BLaER1 treated with 17β-estradiol and CSF1 and Interleukin-3, amounts not matched to agents 10 nM and 100 nM (cell line): Measurements from ENCODE around the gene ACOT8.

Experiments
- H3K27ac ChIP-seq, 11 experiments: shearing (Covaris generic); formaldehyde crosslinking; 2 replicates each; pipeline ENCODE4 v1.8.1; 2022
- H3K27me3 ChIP-seq, 11 experiments: shearing (Covaris generic); formaldehyde crosslinking; 2 replicates each; pipeline ENCODE4 v1.8.1; 2022
- H3K36me3 ChIP-seq, 11 experiments: shearing (Covaris generic); formaldehyde crosslinking; 2 replicates each; pipeline ENCODE4 v1.8.1; 2022
- H3K4me1 ChIP-seq, 10 experiments: shearing (Covaris generic); formaldehyde crosslinking; 2 replicates each; pipeline ENCODE4 v1.8.1; 2022
- H3K4me2 ChIP-seq, 11 experiments: shearing (Covaris generic); formaldehyde crosslinking; 2 replicates each; pipeline ENCODE4 v1.8.1; 2022
- H3K4me3 ChIP-seq, 10 experiments: shearing (Covaris generic); formaldehyde crosslinking; 2 replicates each; pipeline ENCODE4 v1.8.1; 2022
- H3K9ac ChIP-seq, 11 experiments: shearing (Covaris generic); formaldehyde crosslinking; 2 replicates each; pipeline ENCODE4 v1.8.1; 2022
- H3K9me3 ChIP-seq, 11 experiments: shearing (Covaris generic); formaldehyde crosslinking; replicated peaks in 1 of 11; 2 replicates each; pipeline ENCODE4 v1.8.1; 2022
- H4K20me1 ChIP-seq, 11 experiments: shearing (Covaris generic); formaldehyde crosslinking; 2 replicates each; pipeline ENCODE4 v1.8.1; 2022
- Cebpa-rat ChIP-seq, 11 experiments: shearing (Covaris generic); IDR thresholded peaks; 2 replicates each; pipeline ENCODE4 v1.8.1; 2022

The ACOT8 gene

DNA sequence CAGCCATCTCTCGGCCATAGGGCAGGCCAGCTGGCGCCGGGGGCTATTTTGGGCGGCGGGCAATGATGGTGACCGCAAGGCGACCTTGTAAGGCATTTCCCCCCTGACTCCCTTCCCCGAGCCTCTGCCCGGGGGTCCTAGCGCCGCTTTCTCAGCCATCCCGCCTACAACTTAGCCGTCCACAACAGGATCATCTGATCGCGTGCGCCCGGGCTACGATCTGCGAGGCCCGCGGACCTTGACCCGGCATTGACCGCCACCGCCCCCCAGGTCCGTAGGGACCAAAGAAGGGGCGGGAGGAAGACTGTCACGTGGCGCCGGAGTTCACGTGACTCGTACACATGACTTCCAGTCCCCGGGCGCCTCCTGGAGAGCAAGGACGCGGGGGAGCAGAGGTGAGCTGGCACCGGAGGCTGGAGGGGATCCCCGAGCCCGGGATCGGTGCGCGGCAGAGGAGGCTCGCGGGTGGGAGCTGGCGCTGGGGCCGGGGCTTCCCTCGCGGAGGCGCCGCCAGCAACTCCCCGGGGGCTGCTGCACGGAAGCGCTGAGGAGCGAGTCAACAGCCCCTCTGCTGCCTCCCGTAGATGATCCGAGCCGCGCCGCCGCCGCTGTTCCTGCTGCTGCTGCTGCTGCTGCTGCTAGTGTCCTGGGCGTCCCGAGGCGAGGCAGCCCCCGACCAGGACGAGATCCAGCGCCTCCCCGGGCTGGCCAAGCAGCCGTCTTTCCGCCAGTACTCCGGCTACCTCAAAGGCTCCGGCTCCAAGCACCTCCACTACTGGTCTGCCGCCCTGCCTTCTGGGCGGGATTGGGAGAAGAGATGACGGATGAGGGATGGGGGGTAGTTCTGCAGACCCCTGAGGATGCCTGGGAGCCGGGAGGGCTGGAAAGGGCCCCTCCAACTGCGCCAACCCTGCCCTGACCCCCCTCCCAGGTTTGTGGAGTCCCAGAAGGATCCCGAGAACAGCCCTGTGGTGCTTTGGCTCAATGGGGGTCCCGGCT lies 34.1 kb upstream of the ACOT8 start, which contains the start of the genes CTSA and NEURL2:
TSS of gene CTSA (plus strand) at position 351 of the 999 bp plus-strand sequence. CDS start at position 585, 234 bp downstream.
TSS of gene NEURL2 (minus strand) at position 224 of the 999 bp plus-strand sequence. CDS start at position 7, 217 bp downstream.
- Histone ChIP-seq H3K27me3 (no peaks in the 10 kb centered on the region), H3K4me1 (peaks cover 34 to 66% (median 48%) of the 10 kb centered on the region in 10 experiments), H4K20me1 (peaks cover 0 to 67% (median 31%) of the 10 kb centered on the region in 11 experiments; a peak in 13 of 22 replicates), H3K9ac (peak within 1 kb of the TSS; percentile 84 to 93 (median 88)), H3K36me3 (peaks cover 38 to 67% (median 50%) of the 10 kb centered on the region in 11 experiments), H3K4me2 (peak within 1 kb of the TSS; percentile 92 to 100 (median 98)), H3K4me3 (peak within 1 kb of the TSS; percentile 77 to 94 (median 86)), H3K27ac (peak within 1 kb of the TSS; percentile 72 to 94 (median 80)), H3K9me3 (no peaks in the 10 kb centered on the region)
- TF ChIP-seq Cebpa-rat (IDR thresholded peaks at IDR 0.05): no peak

DNA sequence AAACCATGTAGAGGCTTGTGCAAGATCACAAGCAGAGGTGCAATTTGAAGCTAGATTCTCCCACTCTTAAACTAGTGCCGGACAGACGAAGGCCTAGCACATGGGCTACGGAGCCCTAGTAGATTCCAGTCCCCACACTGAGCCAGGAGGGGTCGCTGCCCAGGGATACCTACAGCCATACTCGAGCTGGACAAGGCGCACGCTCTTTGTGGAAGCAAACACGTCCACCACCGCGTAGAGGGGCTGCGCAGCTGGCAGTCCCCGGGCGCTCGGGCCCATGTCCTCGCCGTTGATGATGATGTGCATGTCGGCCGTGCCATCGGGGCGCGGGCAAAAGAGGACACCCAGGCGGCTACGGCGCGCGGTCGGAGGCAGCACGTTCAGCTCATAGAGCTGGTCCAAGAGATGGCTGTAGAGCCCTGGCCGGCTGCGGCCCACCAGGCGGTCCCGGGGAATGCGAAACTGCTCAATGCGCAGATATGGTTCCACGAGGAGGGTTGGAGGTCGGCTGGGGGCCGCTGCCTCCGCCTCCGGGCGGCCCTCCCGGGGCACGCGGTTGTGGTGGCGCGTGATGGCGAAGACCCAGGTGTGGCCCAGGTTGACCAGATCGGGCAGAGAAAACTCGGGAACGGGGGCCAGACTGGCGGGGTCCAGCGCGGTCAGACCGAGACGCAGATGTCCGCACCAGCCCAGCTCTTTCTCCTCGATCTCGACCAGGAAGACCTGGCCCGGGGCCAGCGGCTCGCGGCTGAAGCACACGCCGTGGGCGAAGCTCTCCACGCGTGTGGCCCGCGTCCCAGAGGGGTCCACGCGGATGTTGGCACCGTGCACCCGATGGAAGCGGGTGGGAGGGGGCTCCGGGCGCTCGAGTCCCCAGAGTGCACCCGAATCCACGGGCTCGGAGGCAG lies 33.1 kb upstream of the ACOT8 start:
- TF ChIP-seq Cebpa-rat (IDR thresholded peaks at IDR 0.05): no peak
- Histone ChIP-seq H3K4me3 (peak overlapping the region; percentile 77 to 94 (median 86)), H3K9ac (peak overlapping the region; percentile 84 to 93 (median 88))

DNA sequence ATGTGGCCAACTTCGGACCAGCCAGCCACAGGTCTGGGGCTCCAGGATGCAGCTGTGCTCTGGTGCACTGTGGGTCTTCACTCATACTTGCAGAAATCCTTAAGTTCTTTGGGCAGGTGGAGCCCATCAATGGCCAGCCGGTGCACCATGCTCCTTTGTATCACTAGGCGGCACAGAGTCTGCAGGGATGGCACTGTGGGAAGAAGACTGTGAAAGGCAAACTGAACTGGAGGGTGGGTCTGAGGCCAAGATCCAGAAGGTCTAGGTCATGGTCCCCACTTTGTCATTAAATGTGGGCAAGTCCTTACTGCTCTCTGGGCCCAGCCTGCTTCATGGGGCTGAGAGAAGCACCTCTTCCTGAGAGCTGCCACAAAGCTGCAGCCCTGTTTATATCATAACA lies 31.5 kb upstream of the ACOT8 start:
- H3K27me3 ChIP-seq: no peaks in the 10 kb centered on the region
- H3K4me2 ChIP-seq: peak overlapping the region; percentile 23 to 100 (median 97); a peak in 16 of 22 replicates
- peak overlapping the region in 2 of 11 experiments; percentile 9 to 22; a peak in 2 of 22 replicates for H3K9ac ChIP-seq
- H3K4me1 ChIP-seq: peaks cover 43 to 81% (median 69%) of the 10 kb centered on the region in 10 experiments
- no peak overlapping the region for H3K27ac ChIP-seq
- H4K20me1 ChIP-seq: peaks cover 0 to 54% (median 20%) of the 10 kb centered on the region in 11 experiments; a peak in 16 of 22 replicates
- no peaks in the 10 kb centered on the region for H3K9me3 ChIP-seq
- TF ChIP-seq Cebpa-rat (IDR thresholded peaks at IDR 0.05): no peak
- peaks cover 17 to 54% (median 39%) of the 10 kb centered on the region in 11 experiments for H3K36me3 ChIP-seq
- H3K4me3 ChIP-seq: no peak overlapping the region

More for the DNA sequence above, 33.1 kb upstream of the ACOT8 start:
- Histone ChIP-seq H3K27me3 (no peaks in the 10 kb centered on the region), H3K4me1 (peaks cover 34 to 75% (median 54%) of the 10 kb centered on the region in 10 experiments), H3K36me3 (peaks cover 28 to 64% (median 47%) of the 10 kb centered on the region in 11 experiments), H3K4me2 (peak overlapping the region; percentile 92 to 100 (median 98)), H4K20me1 (peaks cover 0 to 61% (median 33%) of the 10 kb centered on the region in 11 experiments; a peak in 15 of 22 replicates), H3K9me3 (no peaks in the 10 kb centered on the region), H3K27ac (peak overlapping the region; percentile 72 to 94 (median 80))

DNA sequence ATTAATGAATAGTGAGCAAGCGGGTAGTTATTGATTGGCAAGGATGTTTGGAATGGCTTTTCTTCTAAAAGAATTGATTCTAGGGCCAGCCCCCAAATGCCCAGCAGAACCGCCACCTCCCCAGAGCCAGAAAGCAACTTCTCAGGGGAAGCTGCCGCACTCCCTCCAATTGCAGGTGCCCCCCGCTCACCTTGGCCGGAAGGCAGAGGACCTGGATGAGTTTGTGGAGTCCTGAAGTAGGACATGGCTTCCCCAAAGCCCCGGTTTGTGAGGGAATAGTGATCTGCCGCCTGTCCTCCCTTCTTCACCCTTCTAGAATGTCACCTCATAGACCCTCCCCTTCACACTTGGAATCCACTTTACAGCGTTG lies 30.1 kb upstream of the ACOT8 start, which contains the start of gene SPATA25:
TSS of gene SPATA25 (minus strand) at position 277 of the 370 bp plus-strand sequence. CDS start at position 245, 32 bp downstream.
- TF ChIP-seq Cebpa-rat (IDR thresholded peaks at IDR 0.05): no peak
- peak within 1 kb of the TSS in 4 of 11 experiments; percentile 0 to 9 (median 2); a peak in 3 of 22 replicates for H3K9ac ChIP-seq
- H3K4me2 ChIP-seq: peak within 1 kb of the TSS in 9 of 11 experiments; percentile 2 to 99 (median 96); a peak in 12 of 22 replicates

DNA sequence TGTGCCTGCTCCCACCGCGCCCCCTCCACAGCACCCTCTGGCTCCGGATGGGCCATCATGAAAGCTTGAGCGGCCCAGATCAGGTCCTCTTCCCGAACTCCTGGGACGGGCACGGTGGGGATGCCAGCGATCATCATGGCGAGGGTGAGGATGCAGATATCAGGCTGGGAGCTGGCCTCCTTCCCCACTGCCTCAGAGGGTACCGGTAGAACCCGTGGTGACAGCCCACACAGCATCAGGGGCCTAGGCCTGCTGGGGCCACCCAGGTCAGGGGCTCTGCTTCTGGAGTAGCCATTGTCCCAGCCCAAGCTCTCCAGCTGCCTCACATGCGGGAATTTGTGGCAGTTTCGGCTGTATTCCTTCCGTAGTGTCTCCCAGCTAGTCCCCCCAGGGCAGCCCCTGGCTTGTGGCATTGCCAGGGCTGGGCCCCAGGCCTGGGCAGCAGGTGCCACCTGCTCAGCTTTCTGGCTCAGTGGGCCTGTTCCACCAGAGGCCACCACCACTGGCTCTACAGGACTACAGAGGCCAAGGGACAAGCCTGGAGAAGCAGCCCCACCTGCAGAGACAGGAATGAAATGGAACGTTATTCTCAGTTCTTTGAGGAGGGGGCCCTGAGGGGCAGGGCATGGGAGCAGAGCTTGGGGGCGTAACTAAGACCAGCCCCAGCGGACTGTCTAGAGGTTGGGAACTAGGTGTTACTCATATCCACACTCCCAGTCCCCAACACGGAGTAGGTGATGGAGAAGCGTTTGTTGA lies 29.6 kb upstream of the ACOT8 start:
- no peak for TF ChIP-seq Cebpa-rat (IDR thresholded peaks at IDR 0.05)
- Histone ChIP-seq H3K9me3 (no peaks in the 10 kb centered on the region), H3K36me3 (peaks cover 22 to 54% (median 43%) of the 10 kb centered on the region in 11 experiments), H3K4me2 (no peak overlapping the region), H4K20me1 (peaks cover 0 to 49% (median 23%) of the 10 kb centered on the region in 11 experiments; a peak in 15 of 22 replicates), H3K9ac (peak overlapping the region in 3 of 11 experiments; percentile 0 to 4 (median 1); a peak in 2 of 22 replicates), H3K27ac (no peak overlapping the region), H3K4me3 (no peak overlapping the region), H3K27me3 (no peaks in the 10 kb centered on the region), H3K4me1 (peaks cover 39 to 81% (median 66%) of the 10 kb centered on the region in 10 experiments)

More for the DNA sequence above, 30.1 kb upstream of the ACOT8 start, which contains the start of gene SPATA25:
- Histone ChIP-seq H4K20me1 (peaks cover 0 to 53% (median 24%) of the 10 kb centered on the region in 11 experiments; a peak in 15 of 22 replicates), H3K27me3 (no peaks in the 10 kb centered on the region), H3K4me3 (no peak within 1 kb of the TSS), H3K36me3 (peaks cover 19 to 54% (median 40%) of the 10 kb centered on the region in 11 experiments), H3K27ac (no peak within 1 kb of the TSS), H3K9me3 (no peaks in the 10 kb centered on the region), H3K4me1 (peaks cover 40 to 81% (median 65%) of the 10 kb centered on the region in 10 experiments)

DNA sequence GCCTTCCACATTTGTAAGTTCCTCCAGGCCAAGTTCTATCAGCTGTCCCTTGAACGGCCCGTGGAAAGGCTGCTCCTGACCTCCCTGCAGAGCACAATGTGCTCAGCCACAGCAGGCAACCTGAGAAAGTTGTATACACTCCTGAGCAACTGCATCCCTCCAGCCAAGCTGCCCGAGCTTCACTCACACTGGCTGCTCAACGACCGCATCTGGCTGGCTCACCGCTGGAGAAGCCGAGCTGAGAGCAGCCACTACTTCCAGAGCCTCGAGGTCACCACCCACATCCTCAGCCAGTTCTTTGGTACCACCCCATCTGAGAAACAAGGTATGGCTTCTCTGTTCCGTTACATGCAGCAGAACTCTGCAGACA lies 25.9 kb upstream of the ACOT8 start:
- Histone ChIP-seq H3K36me3 (peaks cover 26 to 66% (median 53%) of the 10 kb centered on the region in 11 experiments), H3K4me3 (no peak overlapping the region), H3K4me1 (peaks cover 18 to 60% (median 45%) of the 10 kb centered on the region in 10 experiments), H3K27ac (no peak overlapping the region), H3K27me3 (no peaks in the 10 kb centered on the region), H3K9ac (no peak overlapping the region), H4K20me1 (peaks cover 0 to 44% (median 17%) of the 10 kb centered on the region in 11 experiments; a peak in 15 of 22 replicates), H3K9me3 (no peaks in the 10 kb centered on the region), H3K4me2 (peak overlapping the region in 4 of 11 experiments; percentile 12 to 92 (median 32); a peak in 3 of 22 replicates)
- TF ChIP-seq Cebpa-rat (IDR thresholded peaks at IDR 0.05): no peak

DNA sequence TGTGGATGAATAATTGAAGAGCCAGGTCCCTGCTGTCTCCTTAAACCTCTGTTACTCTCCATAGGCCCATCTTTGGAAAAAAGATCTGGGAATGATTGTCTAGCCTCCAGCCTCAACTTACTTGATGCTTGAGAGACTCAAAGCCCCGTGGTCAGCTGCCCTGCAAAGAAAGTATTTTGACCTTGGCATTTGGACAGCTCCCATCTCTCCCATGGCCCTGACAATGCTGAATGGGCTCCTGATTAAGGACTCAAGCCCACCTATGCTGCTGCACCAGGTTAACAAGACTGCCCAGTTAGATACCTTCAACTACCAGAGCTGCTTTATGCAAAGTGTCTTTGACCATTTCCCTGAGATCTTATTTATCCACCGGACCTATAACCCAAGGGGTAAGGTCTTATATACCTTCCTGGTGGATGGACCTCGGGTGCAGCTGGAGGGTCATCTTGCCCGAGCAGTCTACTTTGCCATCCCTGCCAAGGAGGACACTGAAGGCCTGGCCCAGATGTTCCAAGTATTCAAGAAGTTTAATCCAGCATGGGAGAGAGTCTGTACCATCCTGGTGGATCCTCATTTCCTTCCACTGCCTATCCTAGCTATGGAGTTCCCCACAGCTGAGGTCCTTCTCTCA lies 25.4 kb upstream of the ACOT8 start:
- H3K9me3 ChIP-seq: no peaks in the 10 kb centered on the region
- H3K9ac ChIP-seq: no peak overlapping the region
- H3K4me3 ChIP-seq: no peak overlapping the region
- H3K4me2 ChIP-seq: peak overlapping the region in 10 of 11 experiments; percentile 68 to 97 (median 90); a peak in 14 of 22 replicates
- H4K20me1 ChIP-seq: peaks cover 0 to 49% (median 17%) of the 10 kb centered on the region in 11 experiments; a peak in 15 of 22 replicates
- peaks cover 18 to 60% (median 45%) of the 10 kb centered on the region in 10 experiments for H3K4me1 ChIP-seq
- no peaks in the 10 kb centered on the region for H3K27me3 ChIP-seq
- peaks cover 31 to 67% (median 58%) of the 10 kb centered on the region in 11 experiments for H3K36me3 ChIP-seq
- H3K27ac ChIP-seq: no peak overlapping the region
- no peak for TF ChIP-seq Cebpa-rat (IDR thresholded peaks at IDR 0.05)
